Panc1 (cell line): ENCODE measurements around the gene SDF2L1.

ENCODE experiments used
- POLR2AphosphoS5 ChIP-seq: IDR thresholded peaks from 2 replicates; pipeline ENCODE4 v1.6.1; 2012; ENCODE audit warnings: mild to moderate bottlenecking, low read depth, low read length, moderate library complexity
- REST ChIP-seq, 2 experiments: IDR thresholded peaks; 2 replicates each; pipeline ENCODE4 v1.6.1; 2011 to 2012; ENCODE audit warnings: low read depth in 2 of 2, control low read depth in 1 of 2, low read length in 1 of 2, mild to moderate bottlenecking in 1 of 2, moderate library complexity in 1 of 2; ENCODE audit not compliant: insufficient read depth in 1 of 2
- TF ChIP-seq, protein P1 (sequence below): fragments of 450-650 bp; IDR thresholded peaks from 2 replicates; pipeline ENCODE4 v1.5.1; 2017; ENCODE audit warnings: mild to moderate bottlenecking

DNA sequence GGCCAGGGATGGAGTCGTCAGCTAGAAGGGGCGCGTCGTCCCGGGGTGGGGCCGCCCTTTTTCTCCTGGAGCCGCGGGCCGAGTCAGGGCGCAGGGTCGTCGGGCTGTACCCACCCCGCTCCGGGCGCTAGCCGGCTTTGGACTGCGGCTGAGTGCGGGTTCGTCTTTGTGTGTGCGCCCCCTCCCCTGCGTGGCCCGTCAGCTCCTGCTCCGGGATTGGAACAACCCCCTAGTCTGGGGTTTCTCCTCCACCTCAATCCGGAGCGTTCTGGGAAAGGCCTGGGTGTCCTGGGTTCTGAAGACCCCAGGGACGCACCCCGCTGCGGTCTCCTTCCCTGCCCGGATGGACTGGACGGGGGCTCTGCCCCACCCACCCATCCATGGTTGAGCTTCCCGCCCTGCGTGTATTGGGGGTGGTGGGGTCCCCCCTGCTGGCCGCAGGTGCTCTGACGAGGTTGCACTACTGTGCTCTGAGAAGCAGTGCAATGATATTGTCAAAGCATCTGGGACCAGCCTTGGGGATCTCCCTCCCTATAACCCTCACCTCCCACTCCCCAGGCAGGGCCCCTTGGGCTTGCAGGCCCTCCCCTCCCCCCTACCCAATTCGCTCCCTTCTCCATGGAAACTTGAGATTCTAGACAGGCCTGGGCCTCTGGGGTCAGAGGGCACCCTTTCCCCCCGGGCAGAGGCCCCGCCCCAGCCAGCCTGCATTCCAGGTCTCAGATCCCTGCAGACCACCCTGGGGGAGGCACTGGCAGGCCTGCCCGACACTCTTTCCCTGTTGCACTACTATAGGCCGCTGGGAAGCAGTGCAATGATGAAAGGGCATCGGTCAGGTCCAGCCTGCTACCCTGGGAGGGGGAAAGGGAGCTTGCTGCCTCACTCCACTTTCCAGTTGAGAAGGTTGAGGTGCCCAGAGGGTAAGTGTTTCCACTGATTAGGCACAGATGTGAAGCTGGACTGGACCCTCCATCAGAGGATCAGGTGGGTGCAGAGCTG lies 10.7 kb downstream of the SDF2L1 start:
- TF ChIP-seq, protein P1, sequence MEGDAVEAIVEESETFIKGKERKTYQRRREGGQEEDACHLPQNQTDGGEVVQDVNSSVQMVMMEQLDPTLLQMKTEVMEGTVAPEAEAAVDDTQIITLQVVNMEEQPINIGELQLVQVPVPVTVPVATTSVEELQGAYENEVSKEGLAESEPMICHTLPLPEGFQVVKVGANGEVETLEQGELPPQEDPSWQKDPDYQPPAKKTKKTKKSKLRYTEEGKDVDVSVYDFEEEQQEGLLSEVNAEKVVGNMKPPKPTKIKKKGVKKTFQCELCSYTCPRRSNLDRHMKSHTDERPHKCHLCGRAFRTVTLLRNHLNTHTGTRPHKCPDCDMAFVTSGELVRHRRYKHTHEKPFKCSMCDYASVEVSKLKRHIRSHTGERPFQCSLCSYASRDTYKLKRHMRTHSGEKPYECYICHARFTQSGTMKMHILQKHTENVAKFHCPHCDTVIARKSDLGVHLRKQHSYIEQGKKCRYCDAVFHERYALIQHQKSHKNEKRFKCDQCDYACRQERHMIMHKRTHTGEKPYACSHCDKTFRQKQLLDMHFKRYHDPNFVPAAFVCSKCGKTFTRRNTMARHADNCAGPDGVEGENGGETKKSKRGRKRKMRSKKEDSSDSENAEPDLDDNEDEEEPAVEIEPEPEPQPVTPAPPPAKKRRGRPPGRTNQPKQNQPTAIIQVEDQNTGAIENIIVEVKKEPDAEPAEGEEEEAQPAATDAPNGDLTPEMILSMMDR, result no peak
- no peak for TF ChIP-seq REST (IDR thresholded peaks at IDR 0.05; ENCODE audit: insufficient read depth in 1 of 2, low read depth in 2 of 2, low read length in 1 of 2)
- no peak for TF ChIP-seq POLR2AphosphoS5
